Measurements from ENCODE around the gene KCNIP1. TPM values are rescaled to one million over a fixed set of nuclear protein-coding genes. Genes with fewer than 3 reads are reported as not detected.

The KCNIP1 gene
- total RNA-seq, 1 donor from 2014 or later = 12.6 TPM

GRCh38 chr5:170769898-170770416, 266.1 kb downstream of the KCNIP1 start:
- H3K27ac Mint-ChIP-seq (ENCODE audit: unreplicated experiment) = no peak overlapping the region
- TF ChIP-seq CTCF (IDR thresholded peaks at IDR 0.05) = no peak
- no peak for DNase-seq (ENCODE audit: extremely low spot score, unreplicated experiment)

GRCh38 chr5:170771496-170771895, 267.7 kb downstream of the KCNIP1 start:
- no peak overlapping the region for H3K4me3 Mint-ChIP-seq (ENCODE audit: unreplicated experiment)
- no peaks in the 10 kb centered on the region for H3K4me1 Mint-ChIP-seq (ENCODE audit: unreplicated experiment)
- H3K27ac Mint-ChIP-seq (ENCODE audit: unreplicated experiment) = no peak overlapping the region
- TF ChIP-seq CTCF (IDR thresholded peaks at IDR 0.05) = no peak
- H3K36me3 Mint-ChIP-seq (ENCODE audit: unreplicated experiment) = no peaks in the 10 kb centered on the region
- H3K9me3 Mint-ChIP-seq (ENCODE audit: unreplicated experiment) = no peaks in the 10 kb centered on the region
- H3K27me3 Mint-ChIP-seq (ENCODE audit: unreplicated experiment) = peaks cover 20% of the 10 kb centered on the region
- no peak for DNase-seq (ENCODE audit: extremely low spot score, unreplicated experiment)

More at GRCh38 chr5:170769898-170770416, 266.1 kb downstream of the KCNIP1 start:
- Mint-ChIP-seq H3K36me3 (ENCODE audit: unreplicated experiment) (no peaks in the 10 kb centered on the region), H3K4me1 (ENCODE audit: unreplicated experiment) (no peaks in the 10 kb centered on the region), H3K9me3 (ENCODE audit: unreplicated experiment) (no peaks in the 10 kb centered on the region), H3K27me3 (ENCODE audit: unreplicated experiment) (peaks cover 20% of the 10 kb centered on the region), H3K4me3 (ENCODE audit: unreplicated experiment) (no peak overlapping the region)

- no peaks in the 10 kb centered on the region for H3K36me3 Mint-ChIP-seq (ENCODE audit: unreplicated experiment)
- no peak overlapping the region for H3K27ac Mint-ChIP-seq (ENCODE audit: unreplicated experiment)
- no peak overlapping the region for H3K4me3 Mint-ChIP-seq (ENCODE audit: unreplicated experiment)
- H3K4me1 Mint-ChIP-seq (ENCODE audit: unreplicated experiment) = no peaks in the 10 kb centered on the region
- DNase-seq (ENCODE audit: extremely low spot score, unreplicated experiment) = no peak
- H3K9me3 Mint-ChIP-seq (ENCODE audit: unreplicated experiment) = no peaks in the 10 kb centered on the region
- TF ChIP-seq CTCF (IDR thresholded peaks at IDR 0.05) = no peak
- H3K27me3 Mint-ChIP-seq (ENCODE audit: unreplicated experiment) = peaks cover 20% of the 10 kb centered on the region
These were observed 269.5 kb downstream of the KCNIP1 start for GRCh38 chr5:170773024-170773985.

GRCh38 chr5:170774831-170775230, 271.0 kb downstream of the KCNIP1 start:
- peaks cover 12% of the 10 kb centered on the region for H3K27me3 Mint-ChIP-seq (ENCODE audit: unreplicated experiment)
- no peaks in the 10 kb centered on the region for H3K4me1 Mint-ChIP-seq (ENCODE audit: unreplicated experiment)

More at GRCh38 chr5:170774831-170775230, 271.0 kb downstream of the KCNIP1 start:
- Mint-ChIP-seq H3K4me3 (ENCODE audit: unreplicated experiment) (no peak overlapping the region), H3K9me3 (ENCODE audit: unreplicated experiment) (no peaks in the 10 kb centered on the region), H3K27ac (ENCODE audit: unreplicated experiment) (no peak overlapping the region), H3K36me3 (ENCODE audit: unreplicated experiment) (no peaks in the 10 kb centered on the region)
- DNase-seq (ENCODE audit: extremely low spot score, unreplicated experiment) = no peak
- no peak for TF ChIP-seq CTCF (IDR thresholded peaks at IDR 0.05)

Measured in osteocyte (in vitro differentiated cells).